ENCODE measurements around the gene RGP1.

RGP1 gene

GRCh38 chr9:35798658-35799374 lies 49.7 kb downstream of the RGP1 start:
- Mint-ChIP-seq H3K36me3 (peaks cover 8% of the 10 kb centered on the region), H3K9me3 (no peaks in the 10 kb centered on the region), H3K4me3 (no peak overlapping the region), H3K27ac (no peak overlapping the region), H3K27me3 (no peaks in the 10 kb centered on the region), H3K4me1 (peaks cover 13% of the 10 kb centered on the region)
- CTCF ChIA-PET: interaction anchor here (1.2 to 3.8 kb wide), 3 partner anchors 13 to 42 kb away, joined by 4 to 10 read pairs (median 5); partner anchors contain the start of gene SPAG8
- DNase-seq: no peak

GRCh38 chr9:35800530-35800929 lies 51.4 kb downstream of the RGP1 start:
- H3K4me1 Mint-ChIP-seq: peaks cover 6% of the 10 kb centered on the region
- CTCF ChIA-PET: interaction anchor here (1.9 kb wide), 1 partner anchor 11 kb away, joined by 12 read pairs; no protein-coding TSS in a partner anchor
- H3K27me3 Mint-ChIP-seq: no peaks in the 10 kb centered on the region
- H3K4me3 Mint-ChIP-seq: no peak overlapping the region
- peaks cover 13% of the 10 kb centered on the region for H3K36me3 Mint-ChIP-seq
- DNase-seq: no peak
- no peak overlapping the region for H3K27ac Mint-ChIP-seq
- H3K9me3 Mint-ChIP-seq: no peaks in the 10 kb centered on the region

GRCh38 chr9:35801328-35802128 lies 52.4 kb downstream of the RGP1 start:
- H3K27ac Mint-ChIP-seq: no peak overlapping the region
- CTCF ChIA-PET: interaction anchor here (1.9 kb wide), 1 partner anchor 12 kb away, joined by 12 read pairs; no protein-coding TSS in a partner anchor
- no peak overlapping the region for H3K4me3 Mint-ChIP-seq
- DNase-seq: no peak
- peaks cover 16% of the 10 kb centered on the region for H3K36me3 Mint-ChIP-seq
- H3K9me3 Mint-ChIP-seq: no peaks in the 10 kb centered on the region
- H3K4me1 Mint-ChIP-seq: peaks cover 6% of the 10 kb centered on the region
- no peaks in the 10 kb centered on the region for H3K27me3 Mint-ChIP-seq

- CTCF ChIA-PET: interaction anchor here (1.3 to 2.8 kb wide), 3 partner anchors 16 to 108 kb away, joined by 3 to 10 read pairs (median 6); no protein-coding TSS in a partner anchor
- Mint-ChIP-seq H3K9me3 (no peaks in the 10 kb centered on the region), H3K4me3 (no peak overlapping the region), H3K27ac (no peak overlapping the region), H3K4me1 (peaks cover 7% of the 10 kb centered on the region), H3K36me3 (peaks cover 23% of the 10 kb centered on the region), H3K27me3 (no peaks in the 10 kb centered on the region)
- no peak for DNase-seq
Observed at GRCh38 chr9:35806101-35806500, 57.0 kb downstream of the RGP1 start.
